Vagina (tissue), 2 donors: ENCODE results near the gene PSMA8. TPM values are rescaled to one million over a fixed set of nuclear protein-coding genes. Genes with fewer than 3 reads are reported as not detected.
"Not testable (repeated sequence)": the region's sequence is repeated elsewhere in the genome, so short reads cannot be mapped to it uniquely, and the experiment has no call there.

Source experiments
- DNase-seq, 2 donors: peaks; one replicate each; pipeline ENCODE4 v3.0.0-alpha.2; 2017; ENCODE audit errors: extremely low spot score in 2 of 2
- H3K27ac ChIP-seq: fragments of 200-600 bp; sonication (generic); one replicate; pipeline ENCODE4 v1.5.1; 2019
- H3K27me3 ChIP-seq: fragments of 200-600 bp; sonication (generic); one replicate; pipeline ENCODE4 v1.5.1; 2019
- H3K36me3 ChIP-seq, 2 donors: fragments of 200-600 bp; sonication (generic); one replicate each; pipeline ENCODE4 v1.5.1; 2017 to 2019
- H3K4me1 ChIP-seq: fragments of 200-600 bp; sonication (generic); one replicate; pipeline ENCODE4 v1.5.1; 2019
- H3K4me3 ChIP-seq, 2 donors: fragments of 200-600 bp; sonication (generic); 1 replicate in 1 of 2; 2 replicates in 1 of 2; pipeline ENCODE4 v1.5.1; 2016 to 2019
- H3K9me3 ChIP-seq: fragments of 200-600 bp; sonication (generic); one replicate; pipeline ENCODE4 v1.5.1; 2019
- CTCF ChIP-seq, 3 experiments: fragments of 450-650 bp in 2 of 3; fragments of 200-600 bp in 1 of 3; sonication (generic) in 1 of 3; IDR thresholded peaks; one replicate each; pipeline ENCODE4 v1.5.1; 2017 to 2019; ENCODE audit warnings: antibody characterized with exemption in 3 of 3, mild to moderate bottlenecking in 2 of 3, moderate library complexity in 2 of 3
- POLR2A ChIP-seq, 2 donors: fragments of 450-650 bp; IDR thresholded peaks; one replicate each; pipeline ENCODE4 v1.6.1; 2017; ENCODE audit warnings: antibody characterized with exemption in 2 of 2, mild to moderate bottlenecking in 2 of 2, moderate library complexity in 2 of 2
- POLR2AphosphoS5 ChIP-seq, 2 donors: sonication (generic); formaldehyde crosslinking; IDR thresholded peaks; one replicate each; pipeline ENCODE4 v1.9.0; 2017; ENCODE audit warnings: antibody characterized with exemption in 2 of 2, mild to moderate bottlenecking in 2 of 2, low read depth in 1 of 2; ENCODE audit not compliant: insufficient read depth in 1 of 2
- intact Hi-C: fragments of 100-400 bp; cut with DNase I; formaldehyde crosslinking; loops from one replicate; pipeline ENCODE4 v1.15.1; 2023
- total RNA-seq: library from RNA; depleted of rRNA; stranded (reverse); fragments of >200 nt; gene quantifications from one replicate; pipeline ENCODE4 v1.2.3, GENCODE V29; 2016

Gene PSMA8
- total RNA-seq, 1 donor from 2014 or later, result not detected

DNA sequence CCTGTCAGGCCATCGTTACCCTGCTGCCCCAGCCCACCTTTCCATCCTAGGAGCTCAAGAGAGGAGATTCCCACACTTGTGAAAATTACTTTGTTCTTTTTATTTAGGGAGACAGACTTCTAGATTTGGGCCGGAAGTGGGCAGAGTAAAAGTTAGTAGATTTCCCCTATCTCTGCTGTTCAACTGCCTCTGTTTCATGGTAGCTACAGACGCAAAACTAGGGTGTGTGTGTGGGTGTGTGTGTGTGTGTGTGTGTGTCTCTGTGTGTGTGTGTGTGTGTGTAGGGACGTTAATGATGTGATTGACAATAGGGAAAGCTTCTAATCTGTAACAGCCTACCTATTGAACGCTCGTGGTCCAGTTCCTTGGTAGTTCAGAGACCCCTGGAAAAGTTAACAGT is 438 bp downstream of the PSMA8 start:
- no peaks in the 10 kb centered on the region for H3K27me3 ChIP-seq
- no peak for TF ChIP-seq POLR2AphosphoS5 (IDR thresholded peaks at IDR 0.05; ENCODE audit: insufficient read depth in 1 of 2, low read depth in 1 of 2)
- no peak for TF ChIP-seq CTCF (IDR thresholded peaks at IDR 0.05)
- TF ChIP-seq POLR2A (IDR thresholded peaks at IDR 0.05), result no peak

GRCh38 chr18:26135548-26135947 is 1.9 kb downstream of the PSMA8 start:
- no peak for DNase-seq
- Histone ChIP-seq H3K36me3 (no peaks in the 10 kb centered on the region), H3K9me3 (no peaks in the 10 kb centered on the region), H3K27me3 (no peaks in the 10 kb centered on the region), H3K4me1 (no peaks in the 10 kb centered on the region), H3K27ac (no peak overlapping the region), H3K4me3 (no peak overlapping the region)
- TF ChIP-seq POLR2AphosphoS5 (IDR thresholded peaks at IDR 0.05; ENCODE audit: insufficient read depth in 1 of 2, low read depth in 1 of 2) (no peak), POLR2A (IDR thresholded peaks at IDR 0.05) (no peak), CTCF (IDR thresholded peaks at IDR 0.05) (no peak)
- intact Hi-C loops, result no loop called here

More for the DNA sequence above, 438 bp downstream of the PSMA8 start:
- no peaks in the 10 kb centered on the region for H3K36me3 ChIP-seq
- no peak overlapping the region for H3K27ac ChIP-seq
- no peaks in the 10 kb centered on the region for H3K9me3 ChIP-seq
- intact Hi-C loops, result no loop called here
- no peak overlapping the region for H3K4me3 ChIP-seq
- no peaks in the 10 kb centered on the region for H3K4me1 ChIP-seq
- no peak for DNase-seq

DNA sequence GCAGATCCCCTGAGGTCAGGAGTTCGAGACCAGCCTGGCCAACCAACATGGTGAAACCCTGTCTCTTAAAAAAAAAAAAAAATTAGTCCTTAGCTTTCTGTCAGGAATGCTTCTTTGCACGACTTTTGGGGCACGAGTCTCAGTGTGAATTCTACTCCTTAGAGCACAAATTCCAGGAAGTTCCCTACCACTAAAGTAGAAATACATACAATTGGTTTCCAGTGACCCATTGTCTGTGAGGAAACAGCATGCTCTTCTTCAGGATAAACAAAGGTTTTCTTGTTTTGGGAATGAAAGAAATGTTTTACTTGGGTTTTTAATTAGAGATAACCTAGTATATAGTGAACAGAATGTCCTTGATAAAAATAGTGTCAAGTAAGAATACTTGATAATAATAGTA is 23.7 kb downstream of the PSMA8 start:
- no peak overlapping the region for H3K27ac ChIP-seq
- no peaks in the 10 kb centered on the region for H3K4me1 ChIP-seq
- no peak for DNase-seq
- no peaks in the 10 kb centered on the region for H3K9me3 ChIP-seq
- no peaks in the 10 kb centered on the region for H3K27me3 ChIP-seq
- intact Hi-C loops, result no loop called here
- H3K36me3 ChIP-seq, result no peaks in the 10 kb centered on the region
- TF ChIP-seq POLR2AphosphoS5 (IDR thresholded peaks at IDR 0.05; ENCODE audit: insufficient read depth in 1 of 2, low read depth in 1 of 2) (no peak), CTCF (IDR thresholded peaks at IDR 0.05) (no peak), POLR2A (IDR thresholded peaks at IDR 0.05) (no peak)
- H3K4me3 ChIP-seq, result no peak overlapping the region

- Histone ChIP-seq H3K36me3 (no peaks in the 10 kb centered on the region), H3K4me1 (no peaks in the 10 kb centered on the region), H3K27ac (no peak overlapping the region), H3K4me3 (no peak overlapping the region), H3K27me3 (no peaks in the 10 kb centered on the region), H3K9me3 (no peaks in the 10 kb centered on the region)
- DNase-seq, result no peak
- TF ChIP-seq POLR2A (IDR thresholded peaks at IDR 0.05) (no peak), POLR2AphosphoS5 (IDR thresholded peaks at IDR 0.05; ENCODE audit: insufficient read depth in 1 of 2, low read depth in 1 of 2) (no peak), CTCF (IDR thresholded peaks at IDR 0.05) (no peak)
- intact Hi-C loops, result no loop called here
Observed at GRCh38 chr18:26159353-26159752, 25.7 kb downstream of the PSMA8 start.

DNA sequence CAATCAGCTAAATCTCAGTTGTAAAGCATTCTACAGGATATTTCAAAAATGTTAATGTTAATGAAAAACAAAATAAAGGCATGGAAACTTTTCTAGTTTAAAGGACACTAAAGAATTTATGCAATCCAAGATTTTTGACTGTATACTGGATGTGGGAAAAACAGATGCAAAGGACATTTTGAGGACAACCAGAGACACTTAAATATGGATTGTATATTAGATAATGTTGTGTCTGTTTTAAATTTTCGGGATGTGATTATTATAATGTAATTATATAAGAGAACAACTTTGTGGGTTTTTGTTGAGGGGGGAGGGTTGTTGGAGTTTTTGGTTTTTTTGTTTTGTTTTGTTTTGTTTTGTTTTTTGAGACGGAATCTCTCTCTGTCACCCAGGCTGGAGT is 30.9 kb downstream of the PSMA8 start:
- Histone ChIP-seq H3K4me1 (no peaks in the 10 kb centered on the region), H3K27me3 (no peaks in the 10 kb centered on the region), H3K36me3 (no peaks in the 10 kb centered on the region), H3K27ac (no peak overlapping the region), H3K4me3 (no peak overlapping the region), H3K9me3 (no peaks in the 10 kb centered on the region)
- no peak for TF ChIP-seq POLR2AphosphoS5 (IDR thresholded peaks at IDR 0.05; ENCODE audit: insufficient read depth in 1 of 2, low read depth in 1 of 2)
- TF ChIP-seq POLR2A (IDR thresholded peaks at IDR 0.05), result no peak
- no peak for TF ChIP-seq CTCF (IDR thresholded peaks at IDR 0.05)
- intact Hi-C loops, result no loop called here
- DNase-seq, result no peak

- H3K36me3 ChIP-seq, H3K27ac ChIP-seq, intact Hi-C loops, DNase-seq, H3K27me3 ChIP-seq, H3K4me3 ChIP-seq, H3K9me3 ChIP-seq, H3K4me1 ChIP-seq: not testable (repeated sequence)
Observed at GRCh38 chr18:26167592-26167991, 33.9 kb downstream of the PSMA8 start.
